Measurements from ENCODE around the gene FOS. TPM values are rescaled to one million over a fixed set of nuclear protein-coding genes. Genes with fewer than 3 reads are reported as not detected.

Gene FOS
- total RNA-seq, 1 donor from 2014 or later, result 4,268 TPM

DNA sequence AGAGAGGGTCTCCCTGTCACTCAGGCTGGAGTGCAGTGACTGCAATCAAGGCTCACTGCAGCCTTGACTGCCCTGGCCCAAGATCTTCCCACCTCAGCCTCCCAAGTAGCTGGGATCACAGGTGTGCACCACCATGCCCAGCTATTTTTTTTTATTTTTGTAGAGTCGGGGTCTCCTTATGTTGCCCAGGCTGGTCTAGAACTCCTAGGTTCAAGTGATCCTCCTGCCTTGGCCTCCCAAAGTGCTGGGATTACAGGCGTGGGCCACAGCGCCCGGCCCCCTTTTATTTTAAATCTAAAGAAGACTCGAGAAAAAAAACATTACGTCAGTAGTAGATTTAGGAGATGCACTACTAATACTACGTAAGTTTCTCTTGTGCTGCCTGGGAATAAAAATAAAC, 14.3 kb downstream of the FOS start:
- Histone ChIP-seq H3K9me3 (no peaks in the 10 kb centered on the region), H3K4me3 (no peak overlapping the region), H3K27me3 (no peaks in the 10 kb centered on the region), H3K27ac (peak overlapping the region in 1 of 2 donors; percentile 96), H3K4me1 (peaks cover 10% of the 10 kb centered on the region in 2 donors), H3K36me3 (no peaks in the 10 kb centered on the region)
- TF ChIP-seq, protein P1, sequence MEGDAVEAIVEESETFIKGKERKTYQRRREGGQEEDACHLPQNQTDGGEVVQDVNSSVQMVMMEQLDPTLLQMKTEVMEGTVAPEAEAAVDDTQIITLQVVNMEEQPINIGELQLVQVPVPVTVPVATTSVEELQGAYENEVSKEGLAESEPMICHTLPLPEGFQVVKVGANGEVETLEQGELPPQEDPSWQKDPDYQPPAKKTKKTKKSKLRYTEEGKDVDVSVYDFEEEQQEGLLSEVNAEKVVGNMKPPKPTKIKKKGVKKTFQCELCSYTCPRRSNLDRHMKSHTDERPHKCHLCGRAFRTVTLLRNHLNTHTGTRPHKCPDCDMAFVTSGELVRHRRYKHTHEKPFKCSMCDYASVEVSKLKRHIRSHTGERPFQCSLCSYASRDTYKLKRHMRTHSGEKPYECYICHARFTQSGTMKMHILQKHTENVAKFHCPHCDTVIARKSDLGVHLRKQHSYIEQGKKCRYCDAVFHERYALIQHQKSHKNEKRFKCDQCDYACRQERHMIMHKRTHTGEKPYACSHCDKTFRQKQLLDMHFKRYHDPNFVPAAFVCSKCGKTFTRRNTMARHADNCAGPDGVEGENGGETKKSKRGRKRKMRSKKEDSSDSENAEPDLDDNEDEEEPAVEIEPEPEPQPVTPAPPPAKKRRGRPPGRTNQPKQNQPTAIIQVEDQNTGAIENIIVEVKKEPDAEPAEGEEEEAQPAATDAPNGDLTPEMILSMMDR (IDR thresholded peaks at IDR 0.05), result no peak
- intact Hi-C loops (cut with DNase I), result loop anchor here (10.0 kb wide), 2 partner anchors 308 to 798 kb away; partner anchors contain the start of genes ISCA2 and NPC2
- DNase-seq (ENCODE audit: low spot score in 2 of 2), result peak in 1 of 2 donors; percentile 64

DNA sequence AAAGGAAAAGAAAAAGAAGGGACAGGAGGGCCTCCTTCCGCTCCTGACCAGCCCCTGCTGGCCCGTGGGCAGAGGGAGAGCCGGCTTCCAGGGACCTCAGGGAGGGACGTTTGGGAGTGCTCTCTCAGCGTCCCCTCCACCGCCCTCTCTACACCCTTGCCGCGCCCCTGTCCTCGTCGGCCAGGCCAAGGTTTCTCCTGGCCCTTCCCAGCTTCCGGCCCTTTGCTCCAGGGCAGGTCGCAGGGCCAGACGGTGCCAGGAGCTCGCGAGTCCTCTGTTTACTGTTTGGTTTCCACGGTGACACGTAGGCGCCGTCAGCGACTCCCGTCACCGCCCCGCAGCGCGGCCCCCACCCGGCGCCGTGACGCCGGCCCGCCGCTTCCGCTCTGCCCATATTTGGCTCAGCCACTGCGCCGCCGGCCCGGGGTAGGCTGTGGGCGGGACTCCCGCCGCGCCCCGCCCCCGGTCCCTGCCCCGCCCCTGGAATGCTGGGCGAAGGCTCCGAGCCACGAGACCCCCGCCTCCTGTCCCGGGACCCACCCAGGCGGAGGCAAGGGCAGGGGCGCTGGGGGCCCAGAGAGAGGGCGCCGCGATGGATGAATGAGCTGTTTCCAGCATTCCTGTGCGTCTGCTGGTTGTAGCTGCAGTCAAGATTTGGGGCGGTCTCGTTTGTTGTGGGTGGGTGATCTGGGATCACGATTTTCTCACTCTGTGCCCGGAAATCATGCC, 15.5 kb downstream of the FOS start:
- Histone ChIP-seq H3K27me3 (no peaks in the 10 kb centered on the region), H3K4me1 (peaks cover 10 to 13% of the 10 kb centered on the region in 2 donors), H3K4me3 (peak overlapping the region; percentile 73 to 78), H3K9me3 (no peaks in the 10 kb centered on the region), H3K27ac (peak overlapping the region; percentile 93 to 96), H3K36me3 (no peaks in the 10 kb centered on the region)
- TF ChIP-seq, protein P1 (IDR thresholded peaks at IDR 0.05), result peak in 1 of 3 experiments; percentile 2
- DNase-seq (ENCODE audit: low spot score in 2 of 2), result peak; percentile 88 to 98
- intact Hi-C loops (cut with DNase I), result loop anchor here (1.0 to 10.0 kb wide), 6 partner anchors 16 to 799 kb away; partner anchors contain the start of genes FOS, ISCA2, NPC2 and TMED10

DNA sequence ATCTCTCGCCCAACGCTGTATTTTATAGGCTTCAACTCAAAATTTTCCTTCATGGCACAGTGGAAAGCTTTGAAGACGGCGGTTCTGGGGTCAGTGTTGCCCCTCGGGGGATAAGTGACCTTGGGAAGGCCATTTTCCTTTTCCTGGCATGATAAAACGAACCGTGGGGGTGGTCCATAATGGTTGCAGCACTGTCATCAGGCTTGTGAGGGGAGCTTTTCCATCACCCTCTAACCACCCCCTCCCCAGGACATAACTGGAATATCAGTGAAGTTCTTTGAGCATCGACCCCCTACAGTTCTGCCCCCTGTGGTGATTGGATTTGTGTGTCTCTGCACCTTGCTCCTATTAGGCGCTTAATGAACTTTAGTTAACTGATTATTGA, 16.0 kb downstream of the FOS start:
- intact Hi-C loops (cut with DNase I), result loop anchor here (1.0 to 10.0 kb wide), 7 partner anchors 16 to 800 kb away; partner anchors contain the start of genes FOS, ISCA2, NPC2 and TMED10
- Histone ChIP-seq H3K27me3 (no peaks in the 10 kb centered on the region), H3K9me3 (no peaks in the 10 kb centered on the region), H3K36me3 (no peaks in the 10 kb centered on the region), H3K27ac (peak overlapping the region; percentile 93 to 96), H3K4me3 (peak overlapping the region; percentile 73 to 78), H3K4me1 (peaks cover 10 to 15% of the 10 kb centered on the region in 2 donors)
- TF ChIP-seq, protein P1 (IDR thresholded peaks at IDR 0.05), result peak in 1 of 3 experiments; percentile 23
- no peak for DNase-seq (ENCODE audit: low spot score in 2 of 2)

DNA sequence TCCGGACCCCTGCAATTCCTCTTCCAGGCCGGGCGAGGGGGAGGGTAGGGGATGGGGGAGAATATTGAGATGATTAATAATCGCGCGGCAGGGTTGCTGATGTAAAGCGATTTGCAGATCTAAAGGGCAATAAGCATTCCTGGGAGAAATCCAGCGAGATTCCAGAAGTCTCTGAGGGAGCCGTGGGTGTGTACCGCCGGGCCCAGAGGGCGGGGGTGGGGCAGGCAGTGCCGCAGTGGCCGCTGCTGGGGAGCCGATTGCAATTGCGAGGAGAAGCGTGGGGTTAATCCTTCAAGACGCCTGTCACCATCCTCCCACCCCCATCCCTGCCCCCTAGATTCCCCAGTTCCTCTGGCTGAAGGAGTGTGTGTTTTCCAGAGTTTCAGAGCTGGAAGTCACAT, 16.4 kb downstream of the FOS start:
- intact Hi-C loops (cut with DNase I), result loop anchor here (5.0 to 10.0 kb wide), 3 partner anchors 228 to 800 kb away; partner anchors contain the start of genes ISCA2, NPC2 and ZC2HC1C
- H3K4me1 ChIP-seq, result peaks cover 10 to 15% of the 10 kb centered on the region in 2 donors
- no peaks in the 10 kb centered on the region for H3K36me3 ChIP-seq
- H3K27ac ChIP-seq, result peak overlapping the region; percentile 93 to 96
- peak in 1 of 2 donors; percentile 89 for DNase-seq (ENCODE audit: low spot score in 2 of 2)
- H3K27me3 ChIP-seq, result no peaks in the 10 kb centered on the region
- H3K4me3 ChIP-seq, result peak overlapping the region; percentile 73 to 78
- TF ChIP-seq, protein P1 (IDR thresholded peaks at IDR 0.05), result no peak
- no peaks in the 10 kb centered on the region for H3K9me3 ChIP-seq

DNA sequence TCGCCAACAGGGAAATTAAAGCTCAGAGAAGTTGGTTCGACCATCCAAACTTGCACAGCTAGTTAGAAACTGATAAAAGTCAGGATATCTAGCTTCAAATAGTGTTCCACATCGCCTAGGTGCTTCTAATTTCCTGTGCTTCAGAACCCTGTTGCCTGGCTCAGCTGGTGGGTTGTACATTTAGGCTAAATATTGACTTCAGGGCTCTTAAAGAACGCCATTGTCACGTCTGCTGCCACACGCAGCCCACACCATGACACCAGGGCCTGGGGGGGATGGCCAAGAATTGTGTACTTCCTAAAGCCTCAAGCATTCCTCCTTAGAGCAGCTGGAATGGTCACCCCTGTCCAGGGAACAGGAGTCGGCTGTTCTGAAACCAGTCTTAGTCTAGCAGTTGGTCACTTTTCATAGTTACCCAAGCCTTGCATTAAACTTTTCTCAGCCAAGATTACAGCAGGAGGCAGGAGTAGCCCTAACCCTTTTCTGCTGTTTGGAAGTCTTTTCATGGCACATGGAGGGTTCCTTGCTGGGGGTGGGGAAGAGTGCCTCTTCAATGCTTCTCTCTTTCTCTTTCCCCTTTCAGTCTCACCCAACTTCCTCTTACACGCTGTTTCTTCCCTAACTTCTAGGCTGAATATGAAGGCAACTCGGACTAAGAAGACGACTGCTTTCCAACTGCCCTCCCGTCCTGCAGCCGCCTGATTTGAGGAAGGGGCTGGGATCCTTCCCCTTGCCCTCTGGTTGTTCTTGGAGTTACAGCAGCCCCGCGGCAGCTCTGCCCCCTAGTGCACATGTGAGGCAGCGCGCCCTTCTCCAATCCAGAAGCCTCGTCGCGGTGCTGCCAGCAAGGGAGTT, 17.1 kb downstream of the FOS start:
- peak; percentile 49 to 89 for DNase-seq (ENCODE audit: low spot score in 2 of 2)
- H3K27ac ChIP-seq, result peak overlapping the region; percentile 93 to 96
- TF ChIP-seq, protein P1 (IDR thresholded peaks at IDR 0.05), result peak; percentile 93 to 99 (median 98)
- intact Hi-C loops (cut with DNase I), result loop anchor here (5.0 to 10.0 kb wide), 3 partner anchors 228 to 801 kb away; partner anchors contain the start of genes ISCA2, NPC2 and ZC2HC1C
- no peaks in the 10 kb centered on the region for H3K27me3 ChIP-seq
- H3K36me3 ChIP-seq, result no peaks in the 10 kb centered on the region
- peaks cover 10 to 15% of the 10 kb centered on the region in 2 donors for H3K4me1 ChIP-seq
- peak overlapping the region; percentile 73 to 78 for H3K4me3 ChIP-seq
- H3K9me3 ChIP-seq, result no peaks in the 10 kb centered on the region
